ENCODE results near the gene ARHGAP6.

- TF ChIP-seq CTCF (IDR thresholded peaks at IDR 0.05; ENCODE audit: low read length) (no peak), EZH2 (optimal IDR thresholded peaks at IDR 0.05; ENCODE audit: low read depth, low read length) (no peak), EZH2phosphoT487 (IDR thresholded peaks at IDR 0.05; ENCODE audit: low read length) (no peak)
Observed at GRCh38 chrX:11293113-11293512, 372.6 kb downstream of the ARHGAP6 start, which contains the start of gene AMELX.
